ENCODE data around the gene PGLYRP3. TPM values are rescaled to one million over a fixed set of nuclear protein-coding genes. Genes with fewer than 3 reads are reported as not detected.

The PGLYRP3 gene
- total and polyA plus RNA-seq, 7 experiments from 2014 or later = not detected

GRCh38 chr1:153306303-153307220, 6.2 kb downstream of the PGLYRP3 start:
- DNase-seq (no peak), ATAC-seq (peak; percentile 34)
- Histone ChIP-seq H3K9me3 (ENCODE audit: control insufficient read depth in 2 of 3, low read length in 3 of 3) (no peaks in the 10 kb centered on the region), H3K36me3 (ENCODE audit: control insufficient read depth in 2 of 3, insufficient read depth in 3 of 3, low read length in 3 of 3) (no peaks in the 10 kb centered on the region), H3K4me1 (ENCODE audit: control insufficient read depth in 2 of 2, insufficient read depth in 2 of 2, low read length in 2 of 2) (no peaks in the 10 kb centered on the region), H3K27ac (ENCODE audit: low read depth, low read length) (no peak overlapping the region), H3K27me3 (ENCODE audit: control insufficient read depth in 2 of 2, insufficient read depth in 2 of 2, low read length in 2 of 2) (no peaks in the 10 kb centered on the region), H3K4me3 (ENCODE audit: low read length) (no peak overlapping the region)
- Mint-ChIP-seq H3K4me3 (no peak overlapping the region), H3K9me3 (no peaks in the 10 kb centered on the region), H3K36me3 (no peaks in the 10 kb centered on the region), H3K4me1 (no peaks in the 10 kb centered on the region), H3K27ac (no peak overlapping the region), H3K27me3 (peaks cover 5 to 17% (median 11%) of the 10 kb centered on the region in 5 donors)
- CTCF ChIA-PET = no interaction called here
- POLR2A ChIA-PET = no interaction called here
- intact Hi-C loops (cut with micrococcal nuclease) = no loop called here

GRCh38 chr1:153305682-153306081, 7.1 kb downstream of the PGLYRP3 start:
- DNase-seq (no peak), ATAC-seq (no peak)
- peaks cover 5 to 17% (median 11%) of the 10 kb centered on the region in 5 donors for H3K27me3 Mint-ChIP-seq
- no peak overlapping the region for H3K27ac Mint-ChIP-seq
- intact Hi-C loops (cut with micrococcal nuclease) = no loop called here
- H3K4me3 Mint-ChIP-seq = no peak overlapping the region
- H3K36me3 Mint-ChIP-seq = no peaks in the 10 kb centered on the region
- ChIA-PET CTCF (interaction anchor here (0.6 to 1.1 kb wide), 2 partner anchors 17 to 43 kb away, joined by 3 to 4 read pairs; partner anchors contain the start of gene PGLYRP4), POLR2A (no interaction called here)
- H3K4me1 ChIP-seq (ENCODE audit: control insufficient read depth in 2 of 2, insufficient read depth in 2 of 2, low read length in 2 of 2) = no peaks in the 10 kb centered on the region
- no peaks in the 10 kb centered on the region for H3K27me3 ChIP-seq (ENCODE audit: control insufficient read depth in 2 of 2, insufficient read depth in 2 of 2, low read length in 2 of 2)
- no peak overlapping the region for H3K4me3 ChIP-seq (ENCODE audit: low read length)
- no peaks in the 10 kb centered on the region for H3K9me3 Mint-ChIP-seq
- no peaks in the 10 kb centered on the region for H3K9me3 ChIP-seq (ENCODE audit: control insufficient read depth in 2 of 3, low read length in 3 of 3)
- H3K27ac ChIP-seq (ENCODE audit: low read depth, low read length) = no peak overlapping the region
- no peaks in the 10 kb centered on the region for H3K36me3 ChIP-seq (ENCODE audit: control insufficient read depth in 2 of 3, insufficient read depth in 3 of 3, low read length in 3 of 3)
- H3K4me1 Mint-ChIP-seq = no peaks in the 10 kb centered on the region

GRCh38 chr1:153302308-153302707, 10.4 kb downstream of the PGLYRP3 start:
- H3K27me3 Mint-ChIP-seq = peaks cover 0 to 13% (median 8%) of the 10 kb centered on the region in 5 donors
- Histone ChIP-seq H3K4me1 (ENCODE audit: control insufficient read depth in 2 of 2, insufficient read depth in 2 of 2, low read length in 2 of 2) (no peaks in the 10 kb centered on the region), H3K36me3 (ENCODE audit: control insufficient read depth in 2 of 3, insufficient read depth in 3 of 3, low read length in 3 of 3) (no peaks in the 10 kb centered on the region), H3K9me3 (ENCODE audit: control insufficient read depth in 2 of 3, low read length in 3 of 3) (no peaks in the 10 kb centered on the region), H3K27me3 (ENCODE audit: control insufficient read depth in 2 of 2, insufficient read depth in 2 of 2, low read length in 2 of 2) (no peaks in the 10 kb centered on the region), H3K27ac (ENCODE audit: low read depth, low read length) (no peak overlapping the region), H3K4me3 (ENCODE audit: low read length) (no peak overlapping the region)
- H3K9me3 Mint-ChIP-seq = no peaks in the 10 kb centered on the region
- intact Hi-C loops (cut with micrococcal nuclease) = no loop called here
- H3K36me3 Mint-ChIP-seq = no peaks in the 10 kb centered on the region
- DNase-seq (no peak), ATAC-seq (no peak)
- ChIA-PET CTCF (no interaction called here), POLR2A (no interaction called here)
- no peak overlapping the region for H3K4me3 Mint-ChIP-seq
- peaks cover 0 to 3% (median 0%) of the 10 kb centered on the region in 7 donors for H3K4me1 Mint-ChIP-seq
- H3K27ac Mint-ChIP-seq = no peak overlapping the region

GRCh38 chr1:153293851-153294250, 18.9 kb downstream of the PGLYRP3 start:
- intact Hi-C loops (cut with micrococcal nuclease) = no loop called here
- Histone ChIP-seq H3K9me3 (ENCODE audit: control insufficient read depth in 2 of 3, low read length in 3 of 3) (no peaks in the 10 kb centered on the region), H3K4me1 (ENCODE audit: control insufficient read depth in 2 of 2, insufficient read depth in 2 of 2, low read length in 2 of 2) (peaks cover 0 to 6% of the 10 kb centered on the region in 2 donors), H3K36me3 (ENCODE audit: control insufficient read depth in 2 of 3, insufficient read depth in 3 of 3, low read length in 3 of 3) (no peaks in the 10 kb centered on the region), H3K4me3 (ENCODE audit: low read length) (no peak overlapping the region), H3K27ac (ENCODE audit: low read depth, low read length) (no peak overlapping the region), H3K27me3 (ENCODE audit: control insufficient read depth in 2 of 2, insufficient read depth in 2 of 2, low read length in 2 of 2) (no peaks in the 10 kb centered on the region)
- Mint-ChIP-seq H3K27ac (no peak overlapping the region), H3K4me1 (peaks cover 9 to 25% (median 20%) of the 10 kb centered on the region in 7 donors), H3K36me3 (no peaks in the 10 kb centered on the region), H3K4me3 (peak overlapping the region in 6 of 10 donors; percentile 3 to 44 (median 30)), H3K9me3 (no peaks in the 10 kb centered on the region), H3K27me3 (peaks cover 9 to 20% (median 15%) of the 10 kb centered on the region in 5 donors)
- ChIA-PET POLR2A (no interaction called here), CTCF (no interaction called here)
- ATAC-seq = peak; percentile 24
- peak in 3 of 9 donors; percentile 1 to 7 (median 4) for DNase-seq

DNA sequence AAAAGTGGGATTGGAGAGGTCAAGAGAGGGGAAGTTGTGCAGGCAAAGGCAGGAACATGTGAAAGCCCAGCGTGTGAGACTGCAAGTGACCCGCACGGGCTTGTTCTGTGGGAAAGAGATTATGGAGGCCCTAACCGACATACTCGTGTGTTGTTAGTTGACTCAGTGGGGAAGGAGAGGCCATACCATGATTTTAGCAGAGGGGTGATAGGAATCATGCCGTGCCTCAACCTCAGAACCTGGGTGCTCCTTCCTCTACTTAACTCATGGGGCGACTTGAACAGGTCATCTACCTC, 19.3 kb downstream of the PGLYRP3 start:
- H3K27ac ChIP-seq (ENCODE audit: low read depth, low read length) = no peak overlapping the region
- no peak for ATAC-seq
- Mint-ChIP-seq H3K9me3 (no peaks in the 10 kb centered on the region), H3K36me3 (no peaks in the 10 kb centered on the region), H3K4me3 (peak overlapping the region in 1 of 10 donors; percentile 28), H3K27me3 (peaks cover 9 to 20% (median 15%) of the 10 kb centered on the region in 5 donors), H3K4me1 (peaks cover 9 to 25% (median 20%) of the 10 kb centered on the region in 7 donors), H3K27ac (no peak overlapping the region)
- H3K36me3 ChIP-seq (ENCODE audit: control insufficient read depth in 2 of 3, insufficient read depth in 3 of 3, low read length in 3 of 3) = no peaks in the 10 kb centered on the region
- H3K27me3 ChIP-seq (ENCODE audit: control insufficient read depth in 2 of 2, insufficient read depth in 2 of 2, low read length in 2 of 2) = no peaks in the 10 kb centered on the region
- DNase-seq = no peak
- peaks cover 0 to 6% of the 10 kb centered on the region in 2 donors for H3K4me1 ChIP-seq (ENCODE audit: control insufficient read depth in 2 of 2, insufficient read depth in 2 of 2, low read length in 2 of 2)
- no peak overlapping the region for H3K4me3 ChIP-seq (ENCODE audit: low read length)
- intact Hi-C loops (cut with micrococcal nuclease) = no loop called here
- ChIA-PET CTCF (no interaction called here), POLR2A (no interaction called here)
- H3K9me3 ChIP-seq (ENCODE audit: control insufficient read depth in 2 of 3, low read length in 3 of 3) = no peaks in the 10 kb centered on the region

DNA sequence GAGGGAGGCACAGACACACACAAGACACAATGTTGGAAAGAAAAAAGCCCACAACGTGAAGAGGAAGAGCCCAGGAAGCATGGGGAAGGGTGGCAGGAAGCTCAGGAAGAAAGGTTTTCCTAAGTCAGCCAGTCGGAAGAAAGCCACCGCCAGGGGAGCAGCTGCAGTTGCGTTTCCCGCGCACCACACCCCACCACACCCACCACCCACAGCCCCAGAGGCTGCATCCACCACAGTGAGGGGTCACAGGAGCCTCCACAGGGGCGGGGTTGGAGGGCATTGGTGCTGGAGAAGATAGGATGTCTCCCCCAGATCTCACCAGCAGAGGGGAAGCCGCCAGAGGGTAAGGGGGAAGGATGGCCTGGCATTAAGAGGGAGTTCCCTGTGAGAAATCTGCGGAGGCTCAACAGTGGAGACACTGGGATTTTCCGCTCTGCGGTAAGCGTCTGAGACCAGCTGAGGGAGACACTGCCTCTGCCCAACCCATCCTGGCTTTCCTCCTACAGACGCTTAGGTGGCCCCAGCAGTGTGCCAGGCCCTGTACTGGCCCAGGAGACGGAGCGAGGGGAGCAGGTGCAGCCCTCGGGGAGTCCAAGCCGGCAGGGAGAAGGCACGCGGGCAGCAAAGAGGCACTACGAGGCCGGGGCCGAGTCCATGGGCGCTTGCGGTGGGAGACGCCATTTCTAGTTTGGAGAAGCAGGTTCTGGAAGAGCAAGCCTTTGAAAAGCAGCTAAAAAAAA, 19.8 kb downstream of the PGLYRP3 start:
- peaks cover 9 to 25% (median 20%) of the 10 kb centered on the region in 7 donors for H3K4me1 Mint-ChIP-seq
- H3K9me3 Mint-ChIP-seq = peaks cover 0 to 2% (median 0%) of the 10 kb centered on the region in 11 donors
- H3K27me3 Mint-ChIP-seq = peaks cover 9 to 20% (median 15%) of the 10 kb centered on the region in 5 donors
- Histone ChIP-seq H3K36me3 (ENCODE audit: control insufficient read depth in 2 of 3, insufficient read depth in 3 of 3, low read length in 3 of 3) (no peaks in the 10 kb centered on the region), H3K27me3 (ENCODE audit: control insufficient read depth in 2 of 2, insufficient read depth in 2 of 2, low read length in 2 of 2) (no peaks in the 10 kb centered on the region), H3K9me3 (ENCODE audit: control insufficient read depth in 2 of 3, low read length in 3 of 3) (no peaks in the 10 kb centered on the region), H3K27ac (ENCODE audit: low read depth, low read length) (no peak overlapping the region), H3K4me3 (ENCODE audit: low read length) (no peak overlapping the region), H3K4me1 (ENCODE audit: control insufficient read depth in 2 of 2, insufficient read depth in 2 of 2, low read length in 2 of 2) (peaks cover 0 to 6% of the 10 kb centered on the region in 2 donors)
- intact Hi-C loops (cut with micrococcal nuclease) = no loop called here
- ChIA-PET CTCF (no interaction called here), POLR2A (no interaction called here)
- DNase-seq (no peak), ATAC-seq (no peak)
- H3K36me3 Mint-ChIP-seq = no peaks in the 10 kb centered on the region
- H3K4me3 Mint-ChIP-seq = peak overlapping the region in 1 of 10 donors; percentile 28
- H3K27ac Mint-ChIP-seq = peak overlapping the region in 1 of 9 donors; percentile 12
